Neural cell (in vitro differentiated cells): ENCODE measurements around the gene CLK4. TPM values are rescaled to one million over a fixed set of nuclear protein-coding genes. Genes with fewer than 3 reads are reported as not detected.
A peak's percentile ranks its signal among the peaks of the same experiment; 100 is the strongest.

Experiments used
- H2AFZ ChIP-seq: fragments of 200-600, 300-800 bp; sonication (generic), shearing (Covaris generic); 2 replicates; pipeline ENCODE4 v1.6.0; 2014; ENCODE audit warnings: low read depth, mild to moderate bottlenecking, antibody characterized with exemption, low read length, moderate library complexity
- H3F3A ChIP-seq: fragments of 200-600 bp; shearing (Covaris generic); 2 replicates; pipeline ENCODE4 v1.6.1; 2016; ENCODE audit warnings: mild to moderate bottlenecking, moderate library complexity, mixed read lengths, antibody characterized with exemption, low read length; ENCODE audit not compliant: insufficient read depth, poor library complexity, severe bottlenecking
- H3K27ac ChIP-seq: fragments of 200-600, 300-800 bp; sonication (generic), shearing (Covaris generic); 2 replicates; pipeline ENCODE4 v1.5.1; 2014; ENCODE audit warnings: mild to moderate bottlenecking, low read length, moderate library complexity
- H3K27me3 ChIP-seq: fragments of 300-800, 200-600 bp; sonication (generic), shearing (Covaris generic); 2 replicates; pipeline ENCODE4 v1.6.0; 2014; ENCODE audit warnings: mild to moderate bottlenecking, low read depth, low read length, moderate library complexity; ENCODE audit not compliant: insufficient read depth
- H3K36me3 ChIP-seq: fragments of 300-800, 200-600 bp; sonication (generic), shearing (Covaris generic); 2 replicates; pipeline ENCODE4 v1.5.1; 2014; ENCODE audit warnings: mild to moderate bottlenecking, antibody characterized with exemption, low read length, moderate library complexity; ENCODE audit not compliant: insufficient read depth
- H3K4me2 ChIP-seq: fragments of 300-800, 200-600 bp; sonication (generic), shearing (Covaris generic); 2 replicates; pipeline ENCODE4 v1.6.0; 2014; ENCODE audit warnings: mild to moderate bottlenecking, low read length
- H3K4me3 ChIP-seq: fragments of 300-800, 200-600 bp; sonication (generic), shearing (Covaris generic); 2 replicates; pipeline ENCODE4 v1.5.1; 2014; ENCODE audit warnings: mild to moderate bottlenecking, low read length, moderate library complexity
- H3K79me2 ChIP-seq: fragments of 200-600 bp; shearing (Covaris generic); replicated peaks from 2 replicates; pipeline ENCODE4 v1.6.0; 2014; ENCODE audit warnings: mild to moderate bottlenecking, low read length, moderate library complexity; ENCODE audit not compliant: insufficient read depth
- H3K9ac ChIP-seq: fragments of 300-800, 200-600 bp; sonication (generic), shearing (Covaris generic); 2 replicates; pipeline ENCODE4 v1.6.1; 2016; ENCODE audit warnings: mild to moderate bottlenecking, low read length, mixed read lengths
- H3K9me2 ChIP-seq: fragments of 200-600 bp; shearing (Covaris generic); 2 replicates; pipeline ENCODE4 v1.6.1; 2016; ENCODE audit warnings: mild to moderate bottlenecking, low read length, mixed read lengths; ENCODE audit not compliant: insufficient read depth
- H3K9me3 ChIP-seq: fragments of 200-600, 300-800 bp; sonication (generic), shearing (Covaris generic); 2 replicates; pipeline ENCODE4 v1.6.1; 2016; ENCODE audit warnings: mild to moderate bottlenecking, mixed run types, low read length, moderate library complexity, mixed read lengths
- H4K20me1 ChIP-seq: fragments of 200-600 bp; shearing (Covaris generic); 2 replicates; pipeline ENCODE4 v1.6.1; 2016; ENCODE audit warnings: mild to moderate bottlenecking, mixed run types; ENCODE audit not compliant: insufficient read depth
- CTCF ChIP-seq: fragments of 450-650 bp; IDR thresholded peaks from 2 replicates; pipeline ENCODE4 v1.5.1; 2014; ENCODE audit warnings: antibody characterized with exemption, mild to moderate bottlenecking, moderate library complexity; ENCODE audit not compliant: poor library complexity, severe bottlenecking
- EP300 ChIP-seq: fragments of 450-650 bp; conservative IDR thresholded peaks from 2 replicates; pipeline ENCODE4 v1.6.1; 2014; ENCODE audit warnings: antibody characterized with exemption, mild to moderate bottlenecking, moderate library complexity; ENCODE audit not compliant: poor library complexity, severe bottlenecking
- EZH2 ChIP-seq: fragments of 200-600, 300-800 bp; shearing (Covaris generic), sonication (generic); IDR thresholded peaks from 2 replicates; pipeline ENCODE4 v1.6.1; 2014; ENCODE audit warnings: antibody characterized with exemption, low read length, borderline replicate concordance, mild to moderate bottlenecking; ENCODE audit not compliant: insufficient read depth, poor library complexity, severe bottlenecking
- MXI1 ChIP-seq: fragments of 450-650 bp; conservative IDR thresholded peaks from 2 replicates; pipeline ENCODE4 v1.6.1; 2014; ENCODE audit warnings: antibody characterized with exemption, mild to moderate bottlenecking; ENCODE audit not compliant: poor library complexity, severe bottlenecking
- POLR2AphosphoS5 ChIP-seq: IDR thresholded peaks from 2 replicates; pipeline ENCODE4 v1.6.1; 2012
- RAD21 ChIP-seq: fragments of 450-650 bp; conservative IDR thresholded peaks from 2 replicates; pipeline ENCODE4 v1.6.1; 2014; ENCODE audit warnings: antibody characterized with exemption, mild to moderate bottlenecking, moderate library complexity
- REST ChIP-seq: IDR thresholded peaks from 2 replicates; pipeline ENCODE4 v1.6.1; 2012; ENCODE audit warnings: borderline replicate concordance
- SMC3 ChIP-seq: fragments of 450-650 bp; conservative IDR thresholded peaks from 2 replicates; pipeline ENCODE4 v1.6.1; 2014; ENCODE audit warnings: antibody characterized with exemption, mild to moderate bottlenecking, moderate library complexity; ENCODE audit not compliant: poor library complexity
- TAF1 ChIP-seq: IDR thresholded peaks from 2 replicates; pipeline ENCODE4 v1.6.1; 2012; ENCODE audit warnings: low read depth
- polyA plus RNA-seq: library from polyadenylated mRNA; depleted of rRNA; stranded (reverse); fragments of >200 nt; gene quantifications from 2 replicates; pipeline ENCODE4 v1.2.3, GENCODE V29; 2014

CLK4 gene
- polyA plus RNA-seq, 1 donor from 2014 or later: 115 TPM

- no peak overlapping the region for H3K27ac ChIP-seq
- no peak overlapping the region for H2AFZ ChIP-seq
- H3K4me3 ChIP-seq: no peak overlapping the region
- no peak overlapping the region for H3K9ac ChIP-seq
- peaks cover 28% of the 10 kb centered on the region for H3K27me3 ChIP-seq
- H3K79me2 ChIP-seq: no peaks in the 10 kb centered on the region
- H3F3A ChIP-seq: no peaks in the 10 kb centered on the region
- no peaks in the 10 kb centered on the region for H3K9me3 ChIP-seq
- H3K9me2 ChIP-seq: no peaks in the 10 kb centered on the region
- no peaks in the 10 kb centered on the region for H3K36me3 ChIP-seq
- H3K4me2 ChIP-seq: no peak overlapping the region
- TF ChIP-seq EZH2 (no peak), EP300 (no peak), POLR2AphosphoS5 (no peak), TAF1 (no peak), REST (no peak), RAD21 (no peak), SMC3 (no peak), CTCF (no peak), MXI1 (no peak)
- no peaks in the 10 kb centered on the region for H4K20me1 ChIP-seq
Observed at GRCh38 chr5:178577376-178577839, 49.4 kb downstream of the CLK4 start.

- Histone ChIP-seq H2AFZ (no peak overlapping the region), H3K9me2 (no peaks in the 10 kb centered on the region), H3K79me2 (no peaks in the 10 kb centered on the region), H4K20me1 (no peaks in the 10 kb centered on the region), H3K4me3 (peak overlapping the region; percentile 30), H3K36me3 (no peaks in the 10 kb centered on the region), H3K27me3 (peaks cover 28% of the 10 kb centered on the region), H3K4me2 (no peak overlapping the region), H3K9me3 (no peaks in the 10 kb centered on the region), H3F3A (no peaks in the 10 kb centered on the region), H3K27ac (no peak overlapping the region), H3K9ac (no peak overlapping the region)
- TF ChIP-seq EP300: no peak
- TF ChIP-seq MXI1: no peak
- TF ChIP-seq EZH2: no peak
- TF ChIP-seq REST: no peak
- TF ChIP-seq CTCF: no peak
- no peak for TF ChIP-seq RAD21
- no peak for TF ChIP-seq POLR2AphosphoS5
- no peak for TF ChIP-seq TAF1
- no peak for TF ChIP-seq SMC3
Observed at GRCh38 chr5:178576591-178577351, 50.1 kb downstream of the CLK4 start.
